GM12878 (cell line): ENCODE data around the gene APOM. TPM values are rescaled to one million over a fixed set of nuclear protein-coding genes. Genes with fewer than 3 reads are reported as not detected.

ENCODE experiments used
- CBX3 ChIP-seq: fragments of 200-600 bp; sonication (generic); IDR thresholded peaks from 2 replicates; pipeline ENCODE4 v1.6.1; 2016; ENCODE audit warnings: low read depth, borderline replicate concordance
- CREB1 ChIP-seq: IDR thresholded peaks from 2 replicates; pipeline ENCODE4 v1.6.1; 2012; ENCODE audit warnings: low read depth, mild to moderate bottlenecking, inconsistent platforms
- GABPA ChIP-seq: IDR thresholded peaks from 2 replicates; pipeline ENCODE4 v1.6.1; 2014; ENCODE audit warnings: antibody characterized with exemption, low read depth, mild to moderate bottlenecking, inconsistent platforms
- KLF5 ChIP-seq: fragments of 450-650 bp; IDR thresholded peaks from 2 replicates; pipeline ENCODE4 v1.6.1; 2014; ENCODE audit warnings: mild to moderate bottlenecking; ENCODE audit not compliant: partially characterized antibody
- MEF2A ChIP-seq: IDR thresholded peaks from 2 replicates; pipeline ENCODE4 v1.6.1; 2011; ENCODE audit warnings: low read depth, mild to moderate bottlenecking, low read length, moderate library complexity; ENCODE audit not compliant: insufficient read depth
- POLR2AphosphoS2 ChIP-seq: IDR thresholded peaks from 2 replicates; pipeline ENCODE4 v1.6.1; 2011; ENCODE audit warnings: low read depth, mild to moderate bottlenecking, low read length, improper control_type of control experiment, moderate library complexity
- RFX5 ChIP-seq: IDR thresholded peaks from 2 replicates; pipeline ENCODE4 v1.6.1; 2011; ENCODE audit warnings: low read depth, low read length, improper control_type of control experiment
- SMAD5 ChIP-seq: IDR thresholded peaks from 2 replicates; pipeline ENCODE4 v1.6.1; 2016; ENCODE audit warnings: antibody characterized with exemption, low read depth
- SMC3 ChIP-seq: IDR thresholded peaks from 2 replicates; pipeline ENCODE4 v1.6.1; 2011; ENCODE audit warnings: low read length, improper control_type of control experiment, borderline replicate concordance
- SP1 ChIP-seq: IDR thresholded peaks from one replicate; pipeline ENCODE4 v1.6.1; 2011; ENCODE audit warnings: low read depth, low read length
- SRF ChIP-seq, 2 experiments: IDR thresholded peaks; 2 replicates each; pipeline ENCODE4 v1.6.1; 2011; ENCODE audit warnings: low read depth in 2 of 2, low read length in 2 of 2, mild to moderate bottlenecking in 1 of 2, moderate library complexity in 1 of 2
- SUZ12 ChIP-seq: fragments of 200-600 bp; sonication (generic); IDR thresholded peaks from one replicate; pipeline ENCODE4 v1.6.1; 2018; ENCODE audit warnings: antibody characterized with exemption, mild to moderate bottlenecking; ENCODE audit not compliant: unreplicated experiment
- ZNF24 ChIP-seq: fragments of 450-650 bp; IDR thresholded peaks from 2 replicates; pipeline ENCODE4 v1.6.1; 2017; ENCODE audit warnings: antibody characterized with exemption, mild to moderate bottlenecking
- polyA plus RNA-seq, 11 experiments: library from polyadenylated mRNA; depleted of rRNA in 4 of 11; unstranded in 6 of 11; stranded (reverse) in 5 of 11; fragments of >200 nt; fragmentation: Nextera tagmentation in 4 of 11; fragmentation: Illumina TruSeq in 1 of 11; extraction: Ambion mirVana in 4 of 11; extraction: Trizol in 1 of 11; gene quantifications; 1 replicate in 1 of 11; 2 replicates in 10 of 11; pipeline versions ENCODE4 v1.2.1 to v1.2.3, GENCODE V29; 2011 to 2016; ENCODE audit warnings: inconsistent platforms in 2 of 11, missing spikeins in 2 of 11, low read depth in 1 of 11
- total RNA-seq, 4 experiments: library from RNA; depleted of rRNA in 3 of 4; stranded (reverse); fragments of >200 nt in 3 of 4; fragmentation: Illumina TruSeq in 1 of 4; extraction: Trizol in 1 of 4; gene quantifications; 2 replicates each; pipeline versions ENCODE4 v1.2.1 to v1.2.3, GENCODE V29; 2013 to 2021
- TF ChIP-seq, protein P1 (sequence below): fragments of 450-650 bp; IDR thresholded peaks from 2 replicates; pipeline ENCODE4 v1.6.1; 2017; ENCODE audit warnings: mild to moderate bottlenecking, moderate library complexity
- TF ChIP-seq, protein P2 (sequence below): fragments of 450-650 bp; IDR thresholded peaks from 2 replicates; pipeline ENCODE4 v1.6.1; 2017; ENCODE audit warnings: mild to moderate bottlenecking, low read depth, inconsistent platforms; ENCODE audit not compliant: poor library complexity, severe bottlenecking
- TF ChIP-seq, protein P3 (sequence below): IDR thresholded peaks from 2 replicates; pipeline ENCODE4 v1.6.1; 2011; ENCODE audit warnings: mild to moderate bottlenecking, low read depth, low read length, moderate library complexity; ENCODE audit not compliant: insufficient replicate concordance
- TF ChIP-seq, protein P4 (sequence below): IDR thresholded peaks from 2 replicates; pipeline ENCODE4 v1.6.1; 2012; ENCODE audit warnings: low read depth, low read length, improper control_type of control experiment
- TF ChIP-seq, protein P5 (sequence below): fragments of 450-650 bp; IDR thresholded peaks from 2 replicates; pipeline ENCODE4 v1.6.1; 2017; ENCODE audit warnings: low read depth, mild to moderate bottlenecking, moderate library complexity

APOM gene
- total and polyA plus RNA-seq, 10 of the 15 experiments (the other 5 are each of a cell fraction or from before 2014, with no cell fraction given) = 4.0 to 14.1 (median 7.1) TPM

DNA sequence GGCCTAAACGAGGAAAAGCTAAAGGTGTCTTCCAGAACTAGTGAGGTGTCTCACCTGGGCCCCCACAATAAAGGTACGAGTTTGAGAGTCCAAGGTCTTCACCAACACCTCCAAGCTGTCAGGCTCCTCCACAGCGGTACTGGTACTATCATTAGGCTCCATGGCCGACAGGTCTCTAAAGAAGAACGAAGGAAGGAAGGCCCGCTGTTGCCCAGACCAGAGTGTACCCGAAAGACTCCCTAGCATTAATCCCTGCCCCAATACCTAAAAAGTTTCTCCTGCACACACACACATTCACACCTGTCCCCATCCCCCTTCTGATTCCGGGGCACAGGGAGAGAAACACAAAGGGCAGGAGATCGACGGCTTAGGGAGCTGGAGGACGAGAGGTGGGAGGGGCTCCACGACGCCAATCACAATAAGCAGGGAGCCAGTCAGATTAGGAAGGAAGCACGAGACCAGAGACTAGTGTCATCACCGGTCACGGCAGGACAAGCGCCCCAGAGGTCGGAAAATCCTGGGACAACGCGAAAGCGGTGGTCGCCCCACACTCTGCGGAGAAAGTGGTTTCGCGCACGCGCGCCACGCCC is 4.0 kb upstream of the APOM start (continued):
- TF ChIP-seq, protein P1, sequence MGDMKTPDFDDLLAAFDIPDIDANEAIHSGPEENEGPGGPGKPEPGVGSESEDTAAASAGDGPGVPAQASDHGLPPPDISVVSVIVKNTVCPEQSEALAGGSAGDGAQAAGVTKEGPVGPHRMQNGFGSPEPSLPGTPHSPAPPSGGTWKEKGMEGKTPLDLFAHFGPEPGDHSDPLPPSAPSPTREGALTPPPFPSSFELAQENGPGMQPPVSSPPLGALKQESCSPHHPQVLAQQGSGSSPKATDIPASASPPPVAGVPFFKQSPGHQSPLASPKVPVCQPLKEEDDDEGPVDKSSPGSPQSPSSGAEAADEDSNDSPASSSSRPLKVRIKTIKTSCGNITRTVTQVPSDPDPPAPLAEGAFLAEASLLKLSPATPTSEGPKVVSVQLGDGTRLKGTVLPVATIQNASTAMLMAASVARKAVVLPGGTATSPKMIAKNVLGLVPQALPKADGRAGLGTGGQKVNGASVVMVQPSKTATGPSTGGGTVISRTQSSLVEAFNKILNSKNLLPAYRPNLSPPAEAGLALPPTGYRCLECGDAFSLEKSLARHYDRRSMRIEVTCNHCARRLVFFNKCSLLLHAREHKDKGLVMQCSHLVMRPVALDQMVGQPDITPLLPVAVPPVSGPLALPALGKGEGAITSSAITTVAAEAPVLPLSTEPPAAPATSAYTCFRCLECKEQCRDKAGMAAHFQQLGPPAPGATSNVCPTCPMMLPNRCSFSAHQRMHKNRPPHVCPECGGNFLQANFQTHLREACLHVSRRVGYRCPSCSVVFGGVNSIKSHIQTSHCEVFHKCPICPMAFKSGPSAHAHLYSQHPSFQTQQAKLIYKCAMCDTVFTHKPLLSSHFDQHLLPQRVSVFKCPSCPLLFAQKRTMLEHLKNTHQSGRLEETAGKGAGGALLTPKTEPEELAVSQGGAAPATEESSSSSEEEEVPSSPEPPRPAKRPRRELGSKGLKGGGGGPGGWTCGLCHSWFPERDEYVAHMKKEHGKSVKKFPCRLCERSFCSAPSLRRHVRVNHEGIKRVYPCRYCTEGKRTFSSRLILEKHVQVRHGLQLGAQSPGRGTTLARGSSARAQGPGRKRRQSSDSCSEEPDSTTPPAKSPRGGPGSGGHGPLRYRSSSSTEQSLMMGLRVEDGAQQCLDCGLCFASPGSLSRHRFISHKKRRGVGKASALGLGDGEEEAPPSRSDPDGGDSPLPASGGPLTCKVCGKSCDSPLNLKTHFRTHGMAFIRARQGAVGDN = no peak
- TF ChIP-seq GABPA = no peak
- TF ChIP-seq, protein P2, sequence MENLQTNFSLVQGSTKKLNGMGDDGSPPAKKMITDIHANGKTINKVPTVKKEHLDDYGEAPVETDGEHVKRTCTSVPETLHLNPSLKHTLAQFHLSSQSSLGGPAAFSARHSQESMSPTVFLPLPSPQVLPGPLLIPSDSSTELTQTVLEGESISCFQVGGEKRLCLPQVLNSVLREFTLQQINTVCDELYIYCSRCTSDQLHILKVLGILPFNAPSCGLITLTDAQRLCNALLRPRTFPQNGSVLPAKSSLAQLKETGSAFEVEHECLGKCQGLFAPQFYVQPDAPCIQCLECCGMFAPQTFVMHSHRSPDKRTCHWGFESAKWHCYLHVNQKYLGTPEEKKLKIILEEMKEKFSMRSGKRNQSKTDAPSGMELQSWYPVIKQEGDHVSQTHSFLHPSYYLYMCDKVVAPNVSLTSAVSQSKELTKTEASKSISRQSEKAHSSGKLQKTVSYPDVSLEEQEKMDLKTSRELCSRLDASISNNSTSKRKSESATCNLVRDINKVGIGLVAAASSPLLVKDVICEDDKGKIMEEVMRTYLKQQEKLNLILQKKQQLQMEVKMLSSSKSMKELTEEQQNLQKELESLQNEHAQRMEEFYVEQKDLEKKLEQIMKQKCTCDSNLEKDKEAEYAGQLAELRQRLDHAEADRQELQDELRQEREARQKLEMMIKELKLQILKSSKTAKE = no peak
- TF ChIP-seq SMC3 = no peak
- TF ChIP-seq SRF (IDR thresholded peaks at IDR 0.05; ENCODE audit: low read depth in 2 of 2, low read length in 2 of 2) = no peak
- no peak for TF ChIP-seq CREB1
- no peak for TF ChIP-seq SP1
- TF ChIP-seq CBX3 = no peak
- TF ChIP-seq, protein P3, sequence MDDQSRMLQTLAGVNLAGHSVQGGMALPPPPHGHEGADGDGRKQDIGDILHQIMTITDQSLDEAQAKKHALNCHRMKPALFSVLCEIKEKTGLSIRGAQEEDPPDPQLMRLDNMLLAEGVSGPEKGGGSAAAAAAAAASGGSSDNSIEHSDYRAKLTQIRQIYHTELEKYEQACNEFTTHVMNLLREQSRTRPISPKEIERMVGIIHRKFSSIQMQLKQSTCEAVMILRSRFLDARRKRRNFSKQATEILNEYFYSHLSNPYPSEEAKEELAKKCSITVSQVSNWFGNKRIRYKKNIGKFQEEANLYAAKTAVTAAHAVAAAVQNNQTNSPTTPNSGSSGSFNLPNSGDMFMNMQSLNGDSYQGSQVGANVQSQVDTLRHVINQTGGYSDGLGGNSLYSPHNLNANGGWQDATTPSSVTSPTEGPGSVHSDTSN = peak; percentile 85
- TF ChIP-seq ZNF24 = no peak
- no peak for TF ChIP-seq POLR2AphosphoS2
- no peak for TF ChIP-seq SUZ12
- TF ChIP-seq MEF2A = no peak
- TF ChIP-seq RFX5 = no peak
- TF ChIP-seq, protein P4, sequence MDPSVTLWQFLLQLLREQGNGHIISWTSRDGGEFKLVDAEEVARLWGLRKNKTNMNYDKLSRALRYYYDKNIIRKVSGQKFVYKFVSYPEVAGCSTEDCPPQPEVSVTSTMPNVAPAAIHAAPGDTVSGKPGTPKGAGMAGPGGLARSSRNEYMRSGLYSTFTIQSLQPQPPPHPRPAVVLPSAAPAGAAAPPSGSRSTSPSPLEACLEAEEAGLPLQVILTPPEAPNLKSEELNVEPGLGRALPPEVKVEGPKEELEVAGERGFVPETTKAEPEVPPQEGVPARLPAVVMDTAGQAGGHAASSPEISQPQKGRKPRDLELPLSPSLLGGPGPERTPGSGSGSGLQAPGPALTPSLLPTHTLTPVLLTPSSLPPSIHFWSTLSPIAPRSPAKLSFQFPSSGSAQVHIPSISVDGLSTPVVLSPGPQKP = no peak
- no peak for TF ChIP-seq KLF5
- TF ChIP-seq, protein P5, sequence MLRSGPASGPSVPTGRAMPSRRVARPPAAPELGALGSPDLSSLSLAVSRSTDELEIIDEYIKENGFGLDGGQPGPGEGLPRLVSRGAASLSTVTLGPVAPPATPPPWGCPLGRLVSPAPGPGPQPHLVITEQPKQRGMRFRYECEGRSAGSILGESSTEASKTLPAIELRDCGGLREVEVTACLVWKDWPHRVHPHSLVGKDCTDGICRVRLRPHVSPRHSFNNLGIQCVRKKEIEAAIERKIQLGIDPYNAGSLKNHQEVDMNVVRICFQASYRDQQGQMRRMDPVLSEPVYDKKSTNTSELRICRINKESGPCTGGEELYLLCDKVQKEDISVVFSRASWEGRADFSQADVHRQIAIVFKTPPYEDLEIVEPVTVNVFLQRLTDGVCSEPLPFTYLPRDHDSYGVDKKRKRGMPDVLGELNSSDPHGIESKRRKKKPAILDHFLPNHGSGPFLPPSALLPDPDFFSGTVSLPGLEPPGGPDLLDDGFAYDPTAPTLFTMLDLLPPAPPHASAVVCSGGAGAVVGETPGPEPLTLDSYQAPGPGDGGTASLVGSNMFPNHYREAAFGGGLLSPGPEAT = no peak
- no peak for TF ChIP-seq SMAD5
